K562 (cell line): ENCODE data around the gene VARS1. TPM values are rescaled to one million over a fixed set of nuclear protein-coding genes. Genes with fewer than 3 reads are reported as not detected.

Source experiments
- ASH1L ChIP-seq: fragments of 450-650 bp; IDR thresholded peaks from 2 replicates; pipeline ENCODE4 v1.6.1; 2018; ENCODE audit warnings: borderline replicate concordance, mild to moderate bottlenecking, low read depth; ENCODE audit not compliant: partially characterized antibody
- BRF1 ChIP-seq: IDR thresholded peaks from 3 replicates; pipeline ENCODE4 v1.6.1; 2011; ENCODE audit warnings: borderline replicate concordance, mild to moderate bottlenecking; ENCODE audit not compliant: insufficient read length; ENCODE audit errors: extremely low read depth
- CXXC5 ChIP-seq: fragments of 250-450 bp; sonication (Bioruptor Pico); IDR thresholded peaks from 2 replicates; pipeline ENCODE4 v1.8.0; 2022; ENCODE audit warnings: inconsistent platforms, mild to moderate bottlenecking, moderate library complexity
- DNMT1 ChIP-seq: fragments of 450-650 bp; IDR thresholded peaks from 2 replicates; pipeline ENCODE4 v1.6.1; 2016; ENCODE audit warnings: antibody characterized with exemption, mild to moderate bottlenecking
- ERF ChIP-seq: fragments of 450-650 bp; formaldehyde crosslinking; IDR thresholded peaks from 2 replicates; pipeline ENCODE4 v1.4.0; 2020; ENCODE audit warnings: mild to moderate bottlenecking, mixed read lengths
- FOXA3 ChIP-seq, 2 experiments: fragments of 450-650 bp in 1 of 2; sonication (generic) in 1 of 2; formaldehyde crosslinking; IDR thresholded peaks in 1 of 2; conservative IDR thresholded peaks in 1 of 2; 2 replicates each; pipeline versions ENCODE4 v1.4.0 to v1.8.0; 2020 to 2022; ENCODE audit warnings: mild to moderate bottlenecking in 2 of 2, missing genetic modification reagents in 1 of 2
- GABPB1 ChIP-seq: sonication (generic); formaldehyde crosslinking; IDR thresholded peaks from 2 replicates; pipeline ENCODE4 v1.8.0; 2022; ENCODE audit warnings: mild to moderate bottlenecking, missing genetic modification reagents
- GTF2A2 ChIP-seq: IDR thresholded peaks from 2 replicates; pipeline ENCODE4 v1.6.1; 2016; ENCODE audit warnings: mild to moderate bottlenecking, missing genetic modification characterization, missing compliant biosample characterization
- IRF2 ChIP-seq: sonication (generic); formaldehyde crosslinking; IDR thresholded peaks from 2 replicates; pipeline ENCODE4 v1.8.1; 2022; ENCODE audit warnings: mild to moderate bottlenecking, missing genetic modification reagents
- KHSRP ChIP-seq: fragments of 450-650 bp; IDR thresholded peaks from 2 replicates; pipeline ENCODE4 v1.6.1; 2017
- MAFG ChIP-seq: fragments of 450-650 bp; conservative IDR thresholded peaks from 2 replicates; pipeline ENCODE4 v1.6.1; 2016; ENCODE audit warnings: missing genetic modification characterization, missing compliant biosample characterization
- MEF2D ChIP-seq: conservative IDR thresholded peaks from 2 replicates; pipeline ENCODE4 v1.6.1; 2016; ENCODE audit warnings: low read depth, missing genetic modification characterization, missing compliant biosample characterization
- MTA3 ChIP-seq: fragments of 450-650 bp; formaldehyde crosslinking; IDR thresholded peaks from 2 replicates; pipeline ENCODE4 v1.6.1; 2017; ENCODE audit warnings: mild to moderate bottlenecking, borderline replicate concordance
- NFIX ChIP-seq: fragments of 250-450 bp; sonication (Bioruptor Pico); IDR thresholded peaks from 2 replicates; pipeline ENCODE4 v1.4.0; 2020; ENCODE audit warnings: low read depth, mild to moderate bottlenecking, moderate library complexity
- PHF8 ChIP-seq: fragments of 200-600 bp; sonication (generic); IDR thresholded peaks from 2 replicates; pipeline ENCODE4 v1.6.1; 2012; ENCODE audit warnings: mixed run types, mild to moderate bottlenecking, inconsistent platforms, low read length, moderate library complexity, borderline replicate concordance
- POLR2A ChIP-seq: fragments of 450-650 bp; conservative IDR thresholded peaks from 2 replicates; pipeline ENCODE4 v1.6.1; 2016
- RHOXF2B ChIP-seq: fragments of 250-450 bp; sonication (Bioruptor Pico); conservative IDR thresholded peaks from 2 replicates; pipeline ENCODE4 v1.5.1; 2021
- SMARCA5 ChIP-seq: fragments of 450-650 bp; IDR thresholded peaks from 2 replicates; pipeline ENCODE4 v1.6.1; 2016
- SMC3 ChIP-seq: conservative IDR thresholded peaks from 2 replicates; pipeline ENCODE4 v1.6.1; 2011; ENCODE audit warnings: low read depth, low read length, improper control_type of control experiment; ENCODE audit not compliant: insufficient read depth
- SRSF9 ChIP-seq: fragments of 200-400 bp; formaldehyde crosslinking; IDR thresholded peaks from 2 replicates; pipeline ENCODE4 v1.6.1; 2017; ENCODE audit warnings: low read depth, low read length, borderline replicate concordance
- SUPT5H ChIP-seq: fragments of 450-650 bp; IDR thresholded peaks from 2 replicates; pipeline ENCODE4 v1.6.1; 2016
- ZNF197 ChIP-seq: fragments of 200-800 bp; sonication (Bioruptor generic); IDR thresholded peaks from 2 replicates; pipeline ENCODE4 v1.6.1; 2016; ENCODE audit warnings: low read depth, missing genetic modification characterization, missing compliant biosample characterization
- ZNF212 ChIP-seq: fragments of 450-650 bp; formaldehyde crosslinking; IDR thresholded peaks from 2 replicates; pipeline ENCODE4 v1.4.0; 2020; ENCODE audit warnings: mild to moderate bottlenecking
- ZNF408 ChIP-seq: fragments of 250-450 bp; sonication (Bioruptor Pico); IDR thresholded peaks from 2 replicates; pipeline ENCODE4 v1.4.0; 2020; ENCODE audit warnings: low read depth, mild to moderate bottlenecking, moderate library complexity
- ZNF696 ChIP-seq: fragments of 250-450 bp; sonication (Bioruptor Pico); conservative IDR thresholded peaks from 2 replicates; pipeline ENCODE4 v1.4.0; 2020; ENCODE audit warnings: mild to moderate bottlenecking, moderate library complexity
- ZNF75A ChIP-seq: fragments of 450-650 bp; formaldehyde crosslinking; IDR thresholded peaks from 2 replicates; pipeline ENCODE4 v1.4.0; 2020; ENCODE audit warnings: mild to moderate bottlenecking
- ZNF766 ChIP-seq: fragments of 200-800 bp; sonication (Bioruptor generic); conservative IDR thresholded peaks from 2 replicates; pipeline ENCODE4 v1.6.1; 2016; ENCODE audit warnings: missing genetic modification characterization, missing compliant biosample characterization
- ZSCAN32 ChIP-seq: fragments of 450-650 bp; formaldehyde crosslinking; IDR thresholded peaks from 2 replicates; pipeline ENCODE4 v1.4.0; 2020; ENCODE audit warnings: mild to moderate bottlenecking, moderate library complexity
- polyA plus RNA-seq, 8 experiments: library from polyadenylated mRNA; depleted of rRNA in 4 of 8; stranded (reverse) in 5 of 8; unstranded in 3 of 8; fragments of >200 nt; fragmentation: Nextera tagmentation in 2 of 8; fragmentation: Illumina TruSeq in 1 of 8; extraction: Ambion mirVana in 2 of 8; extraction: Trizol in 1 of 8; gene quantifications; 2 replicates each; pipeline versions ENCODE4 v1.2.1 to v1.2.3, GENCODE V29; 2011 to 2014; ENCODE audit warnings: inconsistent platforms in 1 of 8, missing spikeins in 1 of 8
- total RNA-seq, 7 experiments: library from RNA; depleted of rRNA in 6 of 7; stranded (reverse); fragments of >200 nt in 6 of 7; fragmentation: Illumina TruSeq in 2 of 7; extraction: Trizol in 2 of 7; gene quantifications; 2 replicates each; pipeline versions ENCODE4 v1.2.1 to v1.2.3, GENCODE V29; 2011 to 2021; ENCODE audit warnings: low replicate concordance in 1 of 7
- TF ChIP-seq, protein P1 (sequence below): fragments of 450-650 bp; IDR thresholded peaks from 2 replicates; pipeline ENCODE4 v1.6.1; 2018; ENCODE audit not compliant: partially characterized antibody

VARS1 gene
- total and polyA plus RNA-seq, 9 of the 15 experiments (the other 6 are each of a cell fraction or from before 2014, with no cell fraction given) = 2.9 to 488 (median 130) TPM

GRCh38 chr6:31769684-31770371 is 25.7 kb downstream of the VARS1 start (continued):
- TF ChIP-seq ASH1L = no peak
- TF ChIP-seq ZNF212 (CRISPR knock-in tag) = no peak
- no peak for TF ChIP-seq ZNF408
- no peak for TF ChIP-seq KHSRP
- TF ChIP-seq FOXA3 (CRISPR knock-in tag; conservative IDR thresholded peaks at IDR 0.05 in 1 of 2, IDR thresholded peaks at IDR 0.05 in 1 of 2) = no peak; a peak in 2 of 4 replicates
- TF ChIP-seq ZNF766 = peak; percentile 56; the same call in 1 of the 2 replicates
- TF ChIP-seq IRF2 (CRISPR knock-in tag) = no peak
- peak; percentile 97 for TF ChIP-seq MTA3
- TF ChIP-seq ZSCAN32 (CRISPR knock-in tag) = 0 out of 2 replicates have a peak, but pooled peaks have one; percentile 10
- TF ChIP-seq GABPB1 (CRISPR knock-in tag) = peak; percentile 79
- TF ChIP-seq SUPT5H = no peak
- no peak for TF ChIP-seq GTF2A2 (tag)
- peak; percentile 91 for TF ChIP-seq SMARCA5
- TF ChIP-seq NFIX (CRISPR knock-in tag) = no peak
- TF ChIP-seq PHF8 = no peak
- TF ChIP-seq MEF2D = 0 out of 2 replicates have a peak, but pooled peaks have one; percentile 40
- no peak for TF ChIP-seq ZNF696 (CRISPR knock-in tag)
- 0 out of 2 replicates have a peak, but pooled peaks have one; percentile 36 for TF ChIP-seq ZNF197 (CRISPR knock-in tag)
- TF ChIP-seq, protein P1, sequence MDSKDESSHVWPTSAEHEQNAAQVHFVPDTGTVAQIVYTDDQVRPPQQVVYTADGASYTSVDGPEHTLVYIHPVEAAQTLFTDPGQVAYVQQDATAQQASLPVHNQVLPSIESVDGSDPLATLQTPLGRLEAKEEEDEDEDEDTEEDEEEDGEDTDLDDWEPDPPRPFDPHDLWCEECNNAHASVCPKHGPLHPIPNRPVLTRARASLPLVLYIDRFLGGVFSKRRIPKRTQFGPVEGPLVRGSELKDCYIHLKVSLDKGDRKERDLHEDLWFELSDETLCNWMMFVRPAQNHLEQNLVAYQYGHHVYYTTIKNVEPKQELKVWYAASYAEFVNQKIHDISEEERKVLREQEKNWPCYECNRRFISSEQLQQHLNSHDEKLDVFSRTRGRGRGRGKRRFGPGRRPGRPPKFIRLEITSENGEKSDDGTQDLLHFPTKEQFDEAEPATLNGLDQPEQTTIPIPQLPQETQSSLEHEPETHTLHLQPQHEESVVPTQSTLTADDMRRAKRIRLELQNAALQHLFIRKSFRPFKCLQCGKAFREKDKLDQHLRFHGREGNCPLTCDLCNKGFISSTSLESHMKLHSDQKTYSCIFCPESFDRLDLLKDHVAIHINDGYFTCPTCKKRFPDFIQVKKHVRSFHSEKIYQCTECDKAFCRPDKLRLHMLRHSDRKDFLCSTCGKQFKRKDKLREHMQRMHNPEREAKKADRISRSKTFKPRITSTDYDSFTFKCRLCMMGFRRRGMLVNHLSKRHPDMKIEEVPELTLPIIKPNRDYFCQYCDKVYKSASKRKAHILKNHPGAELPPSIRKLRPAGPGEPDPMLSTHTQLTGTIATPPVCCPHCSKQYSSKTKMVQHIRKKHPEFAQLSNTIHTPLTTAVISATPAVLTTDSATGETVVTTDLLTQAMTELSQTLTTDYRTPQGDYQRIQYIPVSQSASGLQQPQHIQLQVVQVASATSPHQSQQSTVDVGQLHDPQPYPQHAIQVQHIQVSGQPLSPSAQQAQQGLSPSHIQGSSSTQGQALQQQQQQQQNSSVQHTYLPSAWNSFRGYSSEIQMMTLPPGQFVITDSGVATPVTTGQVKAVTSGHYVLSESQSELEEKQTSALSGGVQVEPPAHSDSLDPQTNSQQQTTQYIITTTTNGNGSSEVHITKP = no peak
- TF ChIP-seq POLR2A = no peak
- no peak for TF ChIP-seq ZNF75A (CRISPR knock-in tag)
- peak; percentile 99 for TF ChIP-seq SMC3
- TF ChIP-seq RHOXF2B (CRISPR knock-in tag) = no peak
- peak; percentile 98; the same call in 1 of the 2 replicates for TF ChIP-seq DNMT1
- TF ChIP-seq CXXC5 (CRISPR knock-in tag) = peak; percentile 50
- TF ChIP-seq BRF1 = no peak
- no peak for TF ChIP-seq SRSF9
- TF ChIP-seq ERF (CRISPR knock-in tag) = 0 out of 2 replicates have a peak, but pooled peaks have one; percentile 8
- no peak for TF ChIP-seq MAFG (tag)
